Stimulated activated naive CD4-positive, alpha-beta T cell treated with Interleukin-2 at 50 U/mL for 16 hours (primary cell): ENCODE results near the gene SLC4A7.
"Not testable (repeated sequence)": the region's sequence is repeated elsewhere in the genome, so short reads cannot be mapped to it uniquely, and the experiment has no call there.

ENCODE experiments used
- DNase-seq: peaks from one replicate; lab custom pipeline; 2025; lab: John Stamatoyannopoulos, UW

Gene SLC4A7

GRCh38 chr3:27484015-27484844 is at the start of gene SLC4A7:
TSS of gene SLC4A7 (minus strand) at chr3:27484384. CDS start at chr3:27484126, 258 bp downstream.
- DNase-seq = peak; percentile 97

GRCh38 chr3:27533261-27533607 is 49.0 kb upstream of the SLC4A7 start:
- no peak for DNase-seq

- no peak for DNase-seq
Measured at GRCh38 chr3:27532426-27533260, 48.5 kb upstream of the SLC4A7 start.

- not testable (repeated sequence) for DNase-seq
Measured at GRCh38 chr3:27531193-27531751, 47.1 kb upstream of the SLC4A7 start.

GRCh38 chr3:27528791-27529190 is 44.6 kb upstream of the SLC4A7 start:
- no peak for DNase-seq

GRCh38 chr3:27526614-27527315 is 42.6 kb upstream of the SLC4A7 start:
- DNase-seq = no peak

GRCh38 chr3:27521872-27522265 is 37.7 kb upstream of the SLC4A7 start:
- DNase-seq = no peak

GRCh38 chr3:27521179-27521871 is 37.1 kb upstream of the SLC4A7 start:
- no peak for DNase-seq

- DNase-seq = no peak
Measured at GRCh38 chr3:27511724-27512422, 27.7 kb upstream of the SLC4A7 start.

- no peak for DNase-seq
Measured at GRCh38 chr3:27509376-27509775, 25.2 kb upstream of the SLC4A7 start.

- no peak for DNase-seq
Measured at GRCh38 chr3:27508424-27508823, 24.2 kb upstream of the SLC4A7 start.

GRCh38 chr3:27507515-27508266 is 23.5 kb upstream of the SLC4A7 start:
- no peak for DNase-seq

GRCh38 chr3:27507111-27507510 is 22.9 kb upstream of the SLC4A7 start:
- no peak for DNase-seq

GRCh38 chr3:27504749-27505148 is 20.6 kb upstream of the SLC4A7 start:
- no peak for DNase-seq

GRCh38 chr3:27503526-27503925 is 19.3 kb upstream of the SLC4A7 start:
- no peak for DNase-seq

GRCh38 chr3:27501759-27502158 is 17.6 kb upstream of the SLC4A7 start:
- DNase-seq = no peak

GRCh38 chr3:27500986-27501385 is 16.8 kb upstream of the SLC4A7 start:
- DNase-seq = no peak

GRCh38 chr3:27500035-27500434 is 15.9 kb upstream of the SLC4A7 start:
- no peak for DNase-seq

GRCh38 chr3:27494784-27495183 is 10.6 kb upstream of the SLC4A7 start:
- no peak for DNase-seq

GRCh38 chr3:27488821-27489220 is 4.6 kb upstream of the SLC4A7 start:
- no peak for DNase-seq
